Panc1 (cell line): ENCODE results near the gene OR8A1. TPM values are rescaled to one million over a fixed set of nuclear protein-coding genes. Genes with fewer than 3 reads are reported as not detected.

Experiments
- ATAC-seq: fragments of 200-7000 bp; cut with Tn5 transposase; 2 replicates; pipeline ENCODE4 v1.9.1; 2020; ENCODE audit warnings: mild to moderate bottlenecking, moderate library complexity
- BruUV-seq: library from RNA; stranded (reverse); fragments of 400-500 nt; replicated peaks from 2 replicates; lab custom pipeline; 2021; lab: Mats Ljungman, UMichigan
- CTCF ChIA-PET: fragments of 300-600 bp; sonication (Branson Sonifier 250); formaldehyde crosslinking; loops from one replicate; lab custom pipeline; 2022; ENCODE audit warnings: antibody characterized with exemption; lab: Charles Lee
- POLR2A ChIA-PET: fragments of 300-600 bp; sonication (Branson Sonifier 250); formaldehyde crosslinking; loops from one replicate; lab custom pipeline; 2022; ENCODE audit warnings: antibody characterized with exemption; lab: Charles Lee
- DNase-seq: peaks from one replicate; pipeline ENCODE4 v3.0.0-alpha.2; 2010; ENCODE audit warnings: low read depth, low spot score
- H3K27ac ChIP-seq: 2 replicates; pipeline ENCODE4 v1.5.1; 2011; ENCODE audit warnings: mild to moderate bottlenecking, low read length, inconsistent platforms
- H3K27me3 ChIP-seq: fragments of 200-500 bp; sonication (Bioruptor generic); 2 replicates; pipeline ENCODE4 v1.6.0; 2014; ENCODE audit warnings: low read length, inconsistent platforms; ENCODE audit not compliant: control insufficient read depth, insufficient read depth
- H3K36me3 ChIP-seq: fragments of 200-500 bp; sonication (Bioruptor generic); 2 replicates; pipeline ENCODE4 v1.5.1; 2014; ENCODE audit warnings: inconsistent platforms, mild to moderate bottlenecking, low read length, moderate library complexity; ENCODE audit not compliant: control insufficient read depth, insufficient read depth
- H3K4me1 ChIP-seq: 2 replicates; pipeline ENCODE4 v1.5.1; 2011; ENCODE audit warnings: inconsistent platforms, mild to moderate bottlenecking, low read length, moderate library complexity; ENCODE audit not compliant: control insufficient read depth, insufficient read depth
- H3K4me3 ChIP-seq, 2 experiments: 2 replicates each; pipeline ENCODE4 v1.5.1; 2011 to 2012; ENCODE audit warnings: low read depth in 2 of 2, low read length in 2 of 2, mild to moderate bottlenecking in 2 of 2, inconsistent platforms in 1 of 2, moderate library complexity in 1 of 2
- H3K9me3 ChIP-seq: fragments of 200-500 bp; sonication (Bioruptor generic); 2 replicates; pipeline ENCODE4 v1.5.1; 2014; ENCODE audit warnings: low read depth, mild to moderate bottlenecking, inconsistent platforms, low read length, moderate library complexity; ENCODE audit not compliant: control insufficient read depth, insufficient read depth
- POLR2AphosphoS5 ChIP-seq: IDR thresholded peaks from 2 replicates; pipeline ENCODE4 v1.6.1; 2012; ENCODE audit warnings: mild to moderate bottlenecking, low read depth, low read length, moderate library complexity
- SIN3A ChIP-seq: IDR thresholded peaks from 2 replicates; pipeline ENCODE4 v1.6.1; 2012; ENCODE audit warnings: low read depth, mild to moderate bottlenecking, low read length, moderate library complexity, borderline replicate concordance; ENCODE audit not compliant: insufficient read depth
- TCF7L2 ChIP-seq: IDR thresholded peaks from 2 replicates; pipeline ENCODE4 v1.6.1; 2011; ENCODE audit warnings: mild to moderate bottlenecking, low read depth, low read length, inconsistent platforms
- in situ Hi-C: cut with HindIII; loops from 2 replicates; pipeline ENCODE4 v1.10.0; 2016; ENCODE audit warnings: low sequenced_read_pairs, low pct_unique_long_range_greater_than_20kb
- intact Hi-C: fragments of 100-400 bp; cut with micrococcal nuclease; formaldehyde crosslinking; loops from one replicate; pipeline ENCODE4 v1.10.0; 2022; ENCODE audit not compliant: unreplicated experiment
- total RNA-seq: library from RNA; stranded (reverse); gene quantifications from one replicate; pipeline ENCODE4 v1.2.1, GENCODE V29; 2021; ENCODE audit not compliant: unreplicated experiment
- TF ChIP-seq, protein P1 (sequence below): fragments of 450-650 bp; IDR thresholded peaks from 2 replicates; pipeline ENCODE4 v1.5.1; 2017; ENCODE audit warnings: mild to moderate bottlenecking
- TF ChIP-seq, protein P2 (sequence below), 2 experiments: IDR thresholded peaks; 2 replicates each; pipeline ENCODE4 v1.6.1; 2011 to 2012; ENCODE audit warnings: low read depth in 2 of 2, control low read depth in 1 of 2, low read length in 1 of 2, mild to moderate bottlenecking in 1 of 2, moderate library complexity in 1 of 2; ENCODE audit not compliant: insufficient read depth in 1 of 2

OR8A1 gene
- total RNA-seq, 1 experiment from 2014 or later: not detected

- Histone ChIP-seq H3K4me1 (no peaks in the 10 kb centered on the region), H3K4me3 (no peak overlapping the region), H3K27ac (no peak overlapping the region), H3K36me3 (no peaks in the 10 kb centered on the region), H3K27me3 (no peaks in the 10 kb centered on the region; the same call in 1 of the 2 replicates), H3K9me3 (peaks cover 2% of the 10 kb centered on the region; the same call in 1 of the 2 replicates)
- ATAC-seq (no peak), DNase-seq (no peak)
- BruUV-seq: no TSS peak
- intact Hi-C loops (no loop called here), in situ Hi-C loops (no loop called here)
- ChIA-PET POLR2A (no interaction called here), CTCF (no interaction called here)
- TF ChIP-seq, protein P1, sequence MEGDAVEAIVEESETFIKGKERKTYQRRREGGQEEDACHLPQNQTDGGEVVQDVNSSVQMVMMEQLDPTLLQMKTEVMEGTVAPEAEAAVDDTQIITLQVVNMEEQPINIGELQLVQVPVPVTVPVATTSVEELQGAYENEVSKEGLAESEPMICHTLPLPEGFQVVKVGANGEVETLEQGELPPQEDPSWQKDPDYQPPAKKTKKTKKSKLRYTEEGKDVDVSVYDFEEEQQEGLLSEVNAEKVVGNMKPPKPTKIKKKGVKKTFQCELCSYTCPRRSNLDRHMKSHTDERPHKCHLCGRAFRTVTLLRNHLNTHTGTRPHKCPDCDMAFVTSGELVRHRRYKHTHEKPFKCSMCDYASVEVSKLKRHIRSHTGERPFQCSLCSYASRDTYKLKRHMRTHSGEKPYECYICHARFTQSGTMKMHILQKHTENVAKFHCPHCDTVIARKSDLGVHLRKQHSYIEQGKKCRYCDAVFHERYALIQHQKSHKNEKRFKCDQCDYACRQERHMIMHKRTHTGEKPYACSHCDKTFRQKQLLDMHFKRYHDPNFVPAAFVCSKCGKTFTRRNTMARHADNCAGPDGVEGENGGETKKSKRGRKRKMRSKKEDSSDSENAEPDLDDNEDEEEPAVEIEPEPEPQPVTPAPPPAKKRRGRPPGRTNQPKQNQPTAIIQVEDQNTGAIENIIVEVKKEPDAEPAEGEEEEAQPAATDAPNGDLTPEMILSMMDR: no peak
- no peak for TF ChIP-seq TCF7L2
- TF ChIP-seq POLR2AphosphoS5: no peak
- TF ChIP-seq, protein P2, sequence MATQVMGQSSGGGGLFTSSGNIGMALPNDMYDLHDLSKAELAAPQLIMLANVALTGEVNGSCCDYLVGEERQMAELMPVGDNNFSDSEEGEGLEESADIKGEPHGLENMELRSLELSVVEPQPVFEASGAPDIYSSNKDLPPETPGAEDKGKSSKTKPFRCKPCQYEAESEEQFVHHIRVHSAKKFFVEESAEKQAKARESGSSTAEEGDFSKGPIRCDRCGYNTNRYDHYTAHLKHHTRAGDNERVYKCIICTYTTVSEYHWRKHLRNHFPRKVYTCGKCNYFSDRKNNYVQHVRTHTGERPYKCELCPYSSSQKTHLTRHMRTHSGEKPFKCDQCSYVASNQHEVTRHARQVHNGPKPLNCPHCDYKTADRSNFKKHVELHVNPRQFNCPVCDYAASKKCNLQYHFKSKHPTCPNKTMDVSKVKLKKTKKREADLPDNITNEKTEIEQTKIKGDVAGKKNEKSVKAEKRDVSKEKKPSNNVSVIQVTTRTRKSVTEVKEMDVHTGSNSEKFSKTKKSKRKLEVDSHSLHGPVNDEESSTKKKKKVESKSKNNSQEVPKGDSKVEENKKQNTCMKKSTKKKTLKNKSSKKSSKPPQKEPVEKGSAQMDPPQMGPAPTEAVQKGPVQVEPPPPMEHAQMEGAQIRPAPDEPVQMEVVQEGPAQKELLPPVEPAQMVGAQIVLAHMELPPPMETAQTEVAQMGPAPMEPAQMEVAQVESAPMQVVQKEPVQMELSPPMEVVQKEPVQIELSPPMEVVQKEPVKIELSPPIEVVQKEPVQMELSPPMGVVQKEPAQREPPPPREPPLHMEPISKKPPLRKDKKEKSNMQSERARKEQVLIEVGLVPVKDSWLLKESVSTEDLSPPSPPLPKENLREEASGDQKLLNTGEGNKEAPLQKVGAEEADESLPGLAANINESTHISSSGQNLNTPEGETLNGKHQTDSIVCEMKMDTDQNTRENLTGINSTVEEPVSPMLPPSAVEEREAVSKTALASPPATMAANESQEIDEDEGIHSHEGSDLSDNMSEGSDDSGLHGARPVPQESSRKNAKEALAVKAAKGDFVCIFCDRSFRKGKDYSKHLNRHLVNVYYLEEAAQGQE (IDR thresholded peaks at IDR 0.05; ENCODE audit: insufficient read depth in 1 of 2, low read depth in 2 of 2, low read length in 1 of 2): no peak
- no peak for TF ChIP-seq SIN3A
These were observed 36.2 kb upstream of the OR8A1 start for GRCh38 chr11:124533626-124534025.

- Histone ChIP-seq H3K27me3 (no peaks in the 10 kb centered on the region; the same call in 1 of the 2 replicates), H3K4me3 (no peak overlapping the region), H3K9me3 (no peaks in the 10 kb centered on the region), H3K36me3 (no peaks in the 10 kb centered on the region), H3K4me1 (no peaks in the 10 kb centered on the region), H3K27ac (no peak overlapping the region)
- POLR2A ChIA-PET: no interaction called here
- DNase-seq (no peak), ATAC-seq (no peak)
- BruUV-seq: no TSS peak
- CTCF ChIA-PET: no interaction called here
- in situ Hi-C loops (no loop called here), intact Hi-C loops (no loop called here)
- TF ChIP-seq, protein P2 (IDR thresholded peaks at IDR 0.05; ENCODE audit: insufficient read depth in 1 of 2, low read depth in 2 of 2, low read length in 1 of 2): no peak
- no peak for TF ChIP-seq SIN3A
- TF ChIP-seq, protein P1: no peak
- no peak for TF ChIP-seq TCF7L2
- TF ChIP-seq POLR2AphosphoS5: no peak
These were observed 35.7 kb upstream of the OR8A1 start for GRCh38 chr11:124534051-124534450.
